ENCODE measurements around the gene LSM4.

Gene LSM4

GRCh38 chr19:18312092-18312534 lies 10.8 kb downstream of the LSM4 start:
- Histone ChIP-seq H3K4me1 (peaks cover 9% of the 10 kb centered on the region), H3K36me3 (ENCODE audit: control insufficient read depth, insufficient read depth, low read length) (no peaks in the 10 kb centered on the region), H3K9me3 (ENCODE audit: control insufficient read depth, low read length) (no peaks in the 10 kb centered on the region), H3K27me3 (ENCODE audit: control insufficient read depth, insufficient read depth, low read length) (no peaks in the 10 kb centered on the region), H3K4me3 (ENCODE audit: low read depth, low read length) (no peak overlapping the region), H3K27ac (no peak overlapping the region), H3K4me2 (ENCODE audit: low read length) (no peak overlapping the region), H3K79me2 (peaks cover 20% of the 10 kb centered on the region), H2AFZ (no peak overlapping the region), H3K9ac (no peak overlapping the region)
- no peak for TF ChIP-seq CTCF (IDR thresholded peaks at IDR 0.05)

- TF ChIP-seq CTCF (IDR thresholded peaks at IDR 0.05): no peak
- Histone ChIP-seq H3K27ac (no peak overlapping the region), H3K4me1 (peaks cover 13% of the 10 kb centered on the region), H3K9me3 (ENCODE audit: control insufficient read depth, low read length) (no peaks in the 10 kb centered on the region), H2AFZ (no peak overlapping the region), H3K9ac (no peak overlapping the region), H3K4me3 (ENCODE audit: low read depth, low read length) (no peak overlapping the region), H3K79me2 (peaks cover 18% of the 10 kb centered on the region), H3K27me3 (ENCODE audit: control insufficient read depth, insufficient read depth, low read length) (no peaks in the 10 kb centered on the region), H3K36me3 (ENCODE audit: control insufficient read depth, insufficient read depth, low read length) (no peaks in the 10 kb centered on the region), H3K4me2 (ENCODE audit: low read length) (no peak overlapping the region)
Measured at GRCh38 chr19:18311502-18312091, 11.3 kb downstream of the LSM4 start.

GRCh38 chr19:18310966-18311365 lies 11.9 kb downstream of the LSM4 start:
- Histone ChIP-seq H2AFZ (no peak overlapping the region), H3K27me3 (ENCODE audit: control insufficient read depth, insufficient read depth, low read length) (no peaks in the 10 kb centered on the region), H3K27ac (no peak overlapping the region), H3K4me1 (peaks cover 19% of the 10 kb centered on the region), H3K4me3 (ENCODE audit: low read depth, low read length) (no peak overlapping the region), H3K9ac (no peak overlapping the region), H3K36me3 (ENCODE audit: control insufficient read depth, insufficient read depth, low read length) (no peaks in the 10 kb centered on the region), H3K79me2 (peaks cover 14% of the 10 kb centered on the region), H3K4me2 (ENCODE audit: low read length) (no peak overlapping the region), H3K9me3 (ENCODE audit: control insufficient read depth, low read length) (no peaks in the 10 kb centered on the region)
- TF ChIP-seq CTCF (IDR thresholded peaks at IDR 0.05): no peak

- no peaks in the 10 kb centered on the region for H3K27me3 ChIP-seq (ENCODE audit: control insufficient read depth, insufficient read depth, low read length)
- H3K36me3 ChIP-seq (ENCODE audit: control insufficient read depth, insufficient read depth, low read length): no peaks in the 10 kb centered on the region
- peaks cover 14% of the 10 kb centered on the region for H3K79me2 ChIP-seq
- no peak overlapping the region for H3K4me2 ChIP-seq (ENCODE audit: low read length)
- peaks cover 26% of the 10 kb centered on the region for H3K4me1 ChIP-seq
- no peak overlapping the region for H2AFZ ChIP-seq
- TF ChIP-seq CTCF (IDR thresholded peaks at IDR 0.05): no peak
- no peak overlapping the region for H3K4me3 ChIP-seq (ENCODE audit: low read depth, low read length)
- no peak overlapping the region for H3K9ac ChIP-seq
- H3K9me3 ChIP-seq (ENCODE audit: control insufficient read depth, low read length): no peaks in the 10 kb centered on the region
- no peak overlapping the region for H3K27ac ChIP-seq
Measured at GRCh38 chr19:18310118-18310909, 12.6 kb downstream of the LSM4 start.
